PC-3 (cell line): ENCODE results near the gene MIPEP. TPM values are rescaled to one million over a fixed set of nuclear protein-coding genes. Genes with fewer than 3 reads are reported as not detected.

Experiments
- ATAC-seq: fragments of 200-7000 bp; cut with Tn5 transposase; 2 replicates; pipeline ENCODE4 v1.9.1; 2020; ENCODE audit warnings: mild to moderate bottlenecking, moderate library complexity
- BruUV-seq: library from RNA; stranded (reverse); fragments of 400-500 nt; replicated peaks from 2 replicates; lab custom pipeline; 2021; lab: Mats Ljungman, UMichigan
- CTCF ChIA-PET: fragments of 300-600 bp; sonication (Branson Sonifier 250); formaldehyde crosslinking; loops from one replicate; lab custom pipeline; 2022; ENCODE audit warnings: antibody characterized with exemption; lab: Charles Lee
- POLR2A ChIA-PET: fragments of 300-600 bp; sonication (Branson Sonifier 250); formaldehyde crosslinking; loops from one replicate; lab custom pipeline; 2022; ENCODE audit warnings: antibody characterized with exemption; ENCODE audit not compliant: unreplicated experiment; lab: Charles Lee
- DNase-seq: peaks from one replicate; pipeline ENCODE4 v3.0.0-alpha.2; 2015
- H2AFZ ChIP-seq: fragments of 300-600 bp; sonication (generic); 2 replicates; pipeline ENCODE4 v1.6.0; 2016; ENCODE audit warnings: antibody characterized with exemption, low read length
- H3F3A ChIP-seq: fragments of 300-600 bp; sonication (generic); one replicate; pipeline ENCODE4 v1.6.0; 2017; ENCODE audit warnings: antibody characterized with exemption, low read length, control low read depth, mild to moderate bottlenecking; ENCODE audit not compliant: unreplicated experiment
- H3K27ac ChIP-seq: fragments of 300-600 bp; sonication (generic); 2 replicates; pipeline ENCODE4 v1.5.1; 2016; ENCODE audit warnings: mild to moderate bottlenecking, low read length
- H3K27me3 ChIP-seq: fragments of 300-600 bp; sonication (generic); 2 replicates; pipeline ENCODE4 v1.6.1; 2016; ENCODE audit warnings: low read length, mixed read lengths
- H3K36me3 ChIP-seq: fragments of 300-600 bp; sonication (generic); 2 replicates; pipeline ENCODE4 v1.6.1; 2016; ENCODE audit warnings: low read depth, mixed run types, low read length, mixed read lengths
- H3K4me1 ChIP-seq: fragments of 300-600 bp; sonication (generic); 2 replicates; pipeline ENCODE4 v1.5.1; 2016; ENCODE audit warnings: low read length; ENCODE audit not compliant: insufficient read depth
- H3K4me2 ChIP-seq: fragments of 300-600 bp; sonication (generic); 2 replicates; pipeline ENCODE4 v1.6.0; 2016; ENCODE audit warnings: low read length
- H3K4me3 ChIP-seq: fragments of 300-600 bp; sonication (generic); 2 replicates; pipeline ENCODE4 v1.5.1; 2016; ENCODE audit warnings: mild to moderate bottlenecking, low read length, mixed read lengths
- H3K79me2 ChIP-seq: fragments of 300-600 bp; sonication (generic); 2 replicates; pipeline ENCODE4 v1.6.1; 2017; ENCODE audit warnings: low read length, mixed read lengths
- H3K9ac ChIP-seq: fragments of 300-600 bp; sonication (generic); 2 replicates; pipeline ENCODE4 v1.6.0; 2016; ENCODE audit warnings: mild to moderate bottlenecking, low read length
- H3K9me2 ChIP-seq: fragments of 300-600 bp; sonication (generic); replicated peaks from 2 replicates; pipeline ENCODE4 v1.6.1; 2016; ENCODE audit warnings: mixed run types, low read length, mixed read lengths
- H3K9me3 ChIP-seq: fragments of 300-600 bp; sonication (generic); 2 replicates; pipeline ENCODE4 v1.6.1; 2016; ENCODE audit warnings: low read length, mixed read lengths
- H4K20me1 ChIP-seq: fragments of 300-600 bp; sonication (generic); 2 replicates; pipeline ENCODE4 v1.6.1; 2016; ENCODE audit warnings: low read length, mixed read lengths
- EZH2 ChIP-seq: fragments of 300-600 bp; sonication (generic); IDR thresholded peaks from one replicate; pipeline ENCODE4 v1.6.1; 2017; ENCODE audit warnings: antibody characterized with exemption, mild to moderate bottlenecking, low read length; ENCODE audit not compliant: unreplicated experiment
- EZH2phosphoT487 ChIP-seq: fragments of 300-600 bp; sonication (generic); IDR thresholded peaks from 2 replicates; pipeline ENCODE4 v1.6.1; 2018; ENCODE audit warnings: mild to moderate bottlenecking, antibody characterized with exemption, low read length, borderline replicate concordance
- intact Hi-C: fragments of 100-400 bp; cut with micrococcal nuclease; formaldehyde crosslinking; loops from 2 replicates; pipeline ENCODE4 v1.9.0; 2023
- total RNA-seq: library from RNA; depleted of rRNA; stranded (reverse); fragments of >200 nt; gene quantifications from 2 replicates; pipeline ENCODE4 v1.2.3, GENCODE V29; 2014
- TF ChIP-seq, protein P1 (sequence below): fragments of 300-600 bp; sonication (generic); conservative IDR thresholded peaks from 2 replicates; pipeline ENCODE4 v1.5.1; 2017; ENCODE audit warnings: antibody characterized with exemption, low read depth, mild to moderate bottlenecking, low read length

MIPEP gene
- total RNA-seq, 1 experiment from 2014 or later, result 30.5 TPM

DNA sequence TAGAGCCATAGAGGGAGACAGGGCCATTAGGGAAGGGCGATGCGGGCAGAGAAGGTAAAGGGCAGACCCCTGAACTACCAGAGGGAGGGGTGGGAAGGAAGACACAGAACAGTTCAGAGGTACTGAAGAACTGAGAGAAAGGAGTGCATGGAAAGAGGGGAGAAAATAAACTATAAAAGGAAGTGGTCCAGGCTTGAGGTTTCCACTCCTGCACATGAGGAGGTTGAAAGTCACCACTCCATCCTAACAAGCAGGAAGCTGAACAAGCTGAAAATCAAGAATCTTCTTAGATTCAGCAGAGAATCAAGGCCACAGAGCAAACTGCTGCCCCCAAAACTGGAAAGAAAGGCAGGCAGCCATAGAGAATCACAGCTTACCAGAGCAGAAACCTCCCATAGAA, 45.1 kb downstream of the MIPEP start:
- Histone ChIP-seq H3K79me2 (no peaks in the 10 kb centered on the region), H4K20me1 (no peaks in the 10 kb centered on the region), H3K9ac (no peak overlapping the region), H3K9me3 (no peaks in the 10 kb centered on the region), H2AFZ (no peak overlapping the region), H3K4me1 (no peaks in the 10 kb centered on the region), H3F3A (no peaks in the 10 kb centered on the region), H3K27ac (no peak overlapping the region), H3K9me2 (no peaks in the 10 kb centered on the region), H3K4me3 (no peak overlapping the region), H3K27me3 (no peaks in the 10 kb centered on the region), H3K4me2 (no peak overlapping the region), H3K36me3 (no peaks in the 10 kb centered on the region)
- ATAC-seq (no peak), DNase-seq (no peak)
- TF ChIP-seq, protein P1, sequence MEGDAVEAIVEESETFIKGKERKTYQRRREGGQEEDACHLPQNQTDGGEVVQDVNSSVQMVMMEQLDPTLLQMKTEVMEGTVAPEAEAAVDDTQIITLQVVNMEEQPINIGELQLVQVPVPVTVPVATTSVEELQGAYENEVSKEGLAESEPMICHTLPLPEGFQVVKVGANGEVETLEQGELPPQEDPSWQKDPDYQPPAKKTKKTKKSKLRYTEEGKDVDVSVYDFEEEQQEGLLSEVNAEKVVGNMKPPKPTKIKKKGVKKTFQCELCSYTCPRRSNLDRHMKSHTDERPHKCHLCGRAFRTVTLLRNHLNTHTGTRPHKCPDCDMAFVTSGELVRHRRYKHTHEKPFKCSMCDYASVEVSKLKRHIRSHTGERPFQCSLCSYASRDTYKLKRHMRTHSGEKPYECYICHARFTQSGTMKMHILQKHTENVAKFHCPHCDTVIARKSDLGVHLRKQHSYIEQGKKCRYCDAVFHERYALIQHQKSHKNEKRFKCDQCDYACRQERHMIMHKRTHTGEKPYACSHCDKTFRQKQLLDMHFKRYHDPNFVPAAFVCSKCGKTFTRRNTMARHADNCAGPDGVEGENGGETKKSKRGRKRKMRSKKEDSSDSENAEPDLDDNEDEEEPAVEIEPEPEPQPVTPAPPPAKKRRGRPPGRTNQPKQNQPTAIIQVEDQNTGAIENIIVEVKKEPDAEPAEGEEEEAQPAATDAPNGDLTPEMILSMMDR, result no peak
- TF ChIP-seq EZH2 (no peak), EZH2phosphoT487 (no peak)
- no TSS peak for BruUV-seq
- ChIA-PET POLR2A (no interaction called here), CTCF (no interaction called here)
- intact Hi-C loops, result no loop called here

DNA sequence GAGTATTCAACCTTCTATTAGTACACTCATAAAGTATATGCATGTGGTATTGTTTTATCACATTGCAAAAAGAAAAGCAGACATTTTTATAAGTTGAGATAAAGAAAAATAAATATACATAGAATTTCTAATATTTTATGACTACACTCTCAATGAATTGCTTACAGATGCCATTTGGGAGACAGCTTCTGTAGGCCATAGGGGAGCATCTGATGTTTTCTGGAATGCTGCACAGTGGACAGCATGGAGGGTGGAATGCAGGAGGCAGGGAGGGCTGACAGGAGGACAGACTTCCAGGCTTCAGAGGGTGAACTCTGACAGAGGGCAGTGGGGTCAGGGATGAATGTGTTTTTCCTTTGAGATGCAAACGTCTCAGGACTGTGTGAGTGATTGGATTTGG, 45.8 kb downstream of the MIPEP start:
- Histone ChIP-seq H3K9ac (no peak overlapping the region), H3K79me2 (no peaks in the 10 kb centered on the region), H3F3A (no peaks in the 10 kb centered on the region), H3K9me2 (no peaks in the 10 kb centered on the region), H3K27me3 (no peaks in the 10 kb centered on the region), H4K20me1 (no peaks in the 10 kb centered on the region), H2AFZ (no peak overlapping the region), H3K4me1 (no peaks in the 10 kb centered on the region), H3K4me3 (no peak overlapping the region), H3K4me2 (no peak overlapping the region), H3K27ac (no peak overlapping the region), H3K36me3 (no peaks in the 10 kb centered on the region), H3K9me3 (no peaks in the 10 kb centered on the region)
- TF ChIP-seq EZH2phosphoT487 (no peak), EZH2 (no peak)
- TF ChIP-seq, protein P1, result no peak
- ChIA-PET POLR2A (interaction anchor here (0.6 kb wide), 1 partner anchor 15 kb away, joined by 4 read pairs; no protein-coding TSS in a partner anchor), CTCF (no interaction called here)
- intact Hi-C loops, result no loop called here
- no TSS peak for BruUV-seq
- ATAC-seq (no peak), DNase-seq (no peak)

DNA sequence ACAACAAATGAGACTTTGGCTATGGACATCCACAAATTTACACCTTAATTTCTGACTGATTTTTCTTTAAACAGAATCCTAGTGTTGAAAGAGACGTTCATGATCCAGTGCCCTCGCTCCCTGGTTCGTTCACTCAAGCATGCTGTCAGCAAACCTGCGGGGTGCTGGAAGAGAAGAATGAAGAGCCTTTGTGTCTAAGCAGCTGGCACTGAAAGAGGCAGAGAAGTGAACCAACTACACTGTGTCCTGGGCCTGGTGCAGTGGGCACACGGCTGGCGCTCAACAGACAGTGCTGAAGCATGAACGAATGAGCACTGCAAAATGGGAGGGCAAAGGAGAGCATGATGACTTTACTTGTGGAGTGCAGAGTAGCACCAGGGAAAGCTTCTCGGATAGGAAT, 46.8 kb downstream of the MIPEP start:
- Histone ChIP-seq H3K79me2 (no peaks in the 10 kb centered on the region), H3F3A (no peaks in the 10 kb centered on the region), H2AFZ (no peak overlapping the region), H4K20me1 (no peaks in the 10 kb centered on the region), H3K9me2 (no peaks in the 10 kb centered on the region), H3K4me1 (no peaks in the 10 kb centered on the region), H3K4me3 (no peak overlapping the region), H3K9ac (no peak overlapping the region), H3K36me3 (no peaks in the 10 kb centered on the region), H3K27me3 (no peaks in the 10 kb centered on the region), H3K4me2 (no peak overlapping the region), H3K27ac (no peak overlapping the region), H3K9me3 (no peaks in the 10 kb centered on the region)
- intact Hi-C loops, result no loop called here
- ChIA-PET CTCF (no interaction called here), POLR2A (no interaction called here)
- no TSS peak for BruUV-seq
- TF ChIP-seq EZH2phosphoT487, result no peak
- DNase-seq, result no peak
- no peak for ATAC-seq
